BLaER1 treated with 17β-estradiol and CSF1 and Interleukin-3, amounts not matched to agents 10 nM and 100 nM (cell line): ENCODE data around the gene TENM3.

ENCODE experiments used
- H3K27ac ChIP-seq, 11 experiments: shearing (Covaris generic); formaldehyde crosslinking; 2 replicates each; pipeline ENCODE4 v1.8.1; 2022
- H3K27me3 ChIP-seq, 11 experiments: shearing (Covaris generic); formaldehyde crosslinking; 2 replicates each; pipeline ENCODE4 v1.8.1; 2022
- H3K36me3 ChIP-seq, 11 experiments: shearing (Covaris generic); formaldehyde crosslinking; 2 replicates each; pipeline ENCODE4 v1.8.1; 2022
- H3K4me1 ChIP-seq, 10 experiments: shearing (Covaris generic); formaldehyde crosslinking; 2 replicates each; pipeline ENCODE4 v1.8.1; 2022
- H3K4me2 ChIP-seq, 11 experiments: shearing (Covaris generic); formaldehyde crosslinking; 2 replicates each; pipeline ENCODE4 v1.8.1; 2022
- H3K4me3 ChIP-seq, 10 experiments: shearing (Covaris generic); formaldehyde crosslinking; 2 replicates each; pipeline ENCODE4 v1.8.1; 2022
- H3K9ac ChIP-seq, 11 experiments: shearing (Covaris generic); formaldehyde crosslinking; 2 replicates each; pipeline ENCODE4 v1.8.1; 2022
- H3K9me3 ChIP-seq, 11 experiments: shearing (Covaris generic); formaldehyde crosslinking; replicated peaks in 1 of 11; 2 replicates each; pipeline ENCODE4 v1.8.1; 2022
- H4K20me1 ChIP-seq, 11 experiments: shearing (Covaris generic); formaldehyde crosslinking; 2 replicates each; pipeline ENCODE4 v1.8.1; 2022
- Cebpa-rat ChIP-seq, 11 experiments: shearing (Covaris generic); IDR thresholded peaks; 2 replicates each; pipeline ENCODE4 v1.8.1; 2022

Gene TENM3

GRCh38 chr4:182495031-182495430, 251.8 kb downstream of the TENM3 start:
- Histone ChIP-seq H4K20me1 (0 out of 22 replicates have a peak, but pooled peaks cover 0 to 4% (median 0%) of the 10 kb centered on the region in 11 experiments), H3K27me3 (no peaks in the 10 kb centered on the region), H3K4me1 (peaks cover 19 to 29% (median 22%) of the 10 kb centered on the region in 10 experiments), H3K9ac (no peak overlapping the region), H3K36me3 (no peaks in the 10 kb centered on the region), H3K27ac (no peak overlapping the region), H3K9me3 (no peaks in the 10 kb centered on the region), H3K4me2 (no peak overlapping the region), H3K4me3 (no peak overlapping the region)
- TF ChIP-seq Cebpa-rat (IDR thresholded peaks at IDR 0.05) = no peak

GRCh38 chr4:182495645-182496385, 252.6 kb downstream of the TENM3 start:
- H3K9ac ChIP-seq = no peak overlapping the region
- H4K20me1 ChIP-seq = 0 out of 22 replicates have a peak, but pooled peaks cover 0 to 4% (median 0%) of the 10 kb centered on the region in 11 experiments
- peaks cover 19 to 29% (median 22%) of the 10 kb centered on the region in 10 experiments for H3K4me1 ChIP-seq
- no peaks in the 10 kb centered on the region for H3K9me3 ChIP-seq
- no peak for TF ChIP-seq Cebpa-rat (IDR thresholded peaks at IDR 0.05)
- no peaks in the 10 kb centered on the region for H3K27me3 ChIP-seq
- H3K4me2 ChIP-seq = no peak overlapping the region
- H3K4me3 ChIP-seq = no peak overlapping the region
- no peaks in the 10 kb centered on the region for H3K36me3 ChIP-seq
- no peak overlapping the region for H3K27ac ChIP-seq

- no peak for TF ChIP-seq Cebpa-rat (IDR thresholded peaks at IDR 0.05)
- Histone ChIP-seq H4K20me1 (0 out of 22 replicates have a peak, but pooled peaks cover 0 to 4% (median 0%) of the 10 kb centered on the region in 11 experiments), H3K27ac (no peak overlapping the region), H3K36me3 (no peaks in the 10 kb centered on the region), H3K9me3 (no peaks in the 10 kb centered on the region), H3K4me1 (peaks cover 19 to 29% (median 22%) of the 10 kb centered on the region in 10 experiments), H3K4me3 (no peak overlapping the region), H3K4me2 (no peak overlapping the region), H3K27me3 (no peaks in the 10 kb centered on the region), H3K9ac (no peak overlapping the region)
Measured at GRCh38 chr4:182496408-182496807, 253.2 kb downstream of the TENM3 start.

GRCh38 chr4:182502064-182502463, 258.9 kb downstream of the TENM3 start:
- TF ChIP-seq Cebpa-rat (IDR thresholded peaks at IDR 0.05) = no peak
- Histone ChIP-seq H3K9me3 (no peaks in the 10 kb centered on the region), H3K27ac (no peak overlapping the region), H3K27me3 (no peaks in the 10 kb centered on the region), H3K36me3 (no peaks in the 10 kb centered on the region), H3K9ac (no peak overlapping the region), H3K4me3 (no peak overlapping the region), H3K4me1 (peaks cover 0 to 8% (median 6%) of the 10 kb centered on the region in 10 experiments; a peak in 9 of 20 replicates), H4K20me1 (0 out of 22 replicates have a peak, but pooled peaks cover 0 to 4% (median 0%) of the 10 kb centered on the region in 11 experiments), H3K4me2 (no peak overlapping the region)

- no peaks in the 10 kb centered on the region for H3K36me3 ChIP-seq
- H3K4me1 ChIP-seq = peaks cover 0 to 8% (median 1%) of the 10 kb centered on the region in 10 experiments; a peak in 8 of 20 replicates
- H3K9me3 ChIP-seq = no peaks in the 10 kb centered on the region
- no peaks in the 10 kb centered on the region for H4K20me1 ChIP-seq
- TF ChIP-seq Cebpa-rat (IDR thresholded peaks at IDR 0.05) = no peak
- no peaks in the 10 kb centered on the region for H3K27me3 ChIP-seq
- H3K9ac ChIP-seq = no peak overlapping the region
- H3K4me3 ChIP-seq = no peak overlapping the region
- H3K4me2 ChIP-seq = no peak overlapping the region
- no peak overlapping the region for H3K27ac ChIP-seq
Measured at GRCh38 chr4:182504463-182504862, 261.3 kb downstream of the TENM3 start.

- Histone ChIP-seq H3K36me3 (no peaks in the 10 kb centered on the region), H3K9ac (no peak overlapping the region), H3K9me3 (no peaks in the 10 kb centered on the region), H3K27ac (no peak overlapping the region), H3K4me1 (peaks cover 0 to 7% (median 0%) of the 10 kb centered on the region in 10 experiments; a peak in 2 of 20 replicates), H3K27me3 (no peaks in the 10 kb centered on the region), H4K20me1 (peaks cover 0 to 7% (median 0%) of the 10 kb centered on the region in 11 experiments; a peak in 1 of 22 replicates), H3K4me3 (no peak overlapping the region), H3K4me2 (no peak overlapping the region)
- no peak for TF ChIP-seq Cebpa-rat (IDR thresholded peaks at IDR 0.05)
Measured at GRCh38 chr4:182507805-182508204, 264.6 kb downstream of the TENM3 start.

- Histone ChIP-seq H3K9me3 (peaks cover 0 to under 1% (median 0%) of the 10 kb centered on the region in 11 experiments; a peak in 1 of 22 replicates), H3K9ac (no peak overlapping the region), H3K4me3 (no peak overlapping the region), H3K36me3 (no peaks in the 10 kb centered on the region), H3K4me2 (no peak overlapping the region), H4K20me1 (peaks cover 0 to 12% (median 0%) of the 10 kb centered on the region in 11 experiments; a peak in 1 of 22 replicates), H3K27me3 (no peaks in the 10 kb centered on the region), H3K4me1 (peaks cover 0 to 10% (median 7%) of the 10 kb centered on the region in 10 experiments; a peak in 14 of 20 replicates), H3K27ac (no peak overlapping the region)
- no peak for TF ChIP-seq Cebpa-rat (IDR thresholded peaks at IDR 0.05)
Measured at GRCh38 chr4:182510836-182511235, 267.6 kb downstream of the TENM3 start.

- Histone ChIP-seq H4K20me1 (peaks cover 0 to 12% (median 0%) of the 10 kb centered on the region in 11 experiments; a peak in 1 of 22 replicates), H3K27ac (no peak overlapping the region), H3K27me3 (no peaks in the 10 kb centered on the region), H3K4me3 (no peak overlapping the region), H3K9ac (no peak overlapping the region), H3K36me3 (no peaks in the 10 kb centered on the region), H3K9me3 (peaks cover 0 to 14% (median 8%) of the 10 kb centered on the region in 11 experiments; a peak in 9 of 22 replicates), H3K4me2 (peak overlapping the region in 7 of 11 experiments; percentile 28 to 54 (median 43); a peak in 8 of 22 replicates), H3K4me1 (peaks cover 0 to 10% (median 7%) of the 10 kb centered on the region in 10 experiments; a peak in 14 of 20 replicates)
- no peak for TF ChIP-seq Cebpa-rat (IDR thresholded peaks at IDR 0.05)
Measured at GRCh38 chr4:182513587-182514291, 270.5 kb downstream of the TENM3 start.

GRCh38 chr4:182518421-182518820, 275.2 kb downstream of the TENM3 start:
- Histone ChIP-seq H3K4me2 (no peak overlapping the region), H4K20me1 (0 out of 22 replicates have a peak, but pooled peaks cover 0 to 5% (median 0%) of the 10 kb centered on the region in 11 experiments), H3K36me3 (no peaks in the 10 kb centered on the region), H3K9me3 (peaks cover 0 to 14% (median 8%) of the 10 kb centered on the region in 11 experiments; a peak in 9 of 22 replicates), H3K4me3 (no peak overlapping the region), H3K27me3 (no peaks in the 10 kb centered on the region), H3K9ac (no peak overlapping the region), H3K4me1 (peaks cover 0 to 8% (median 6%) of the 10 kb centered on the region in 10 experiments; a peak in 14 of 20 replicates), H3K27ac (no peak overlapping the region)
- TF ChIP-seq Cebpa-rat (IDR thresholded peaks at IDR 0.05) = no peak
